ENCODE data around the gene AKAP12.
"Not testable (repeated sequence)": the region's sequence is repeated elsewhere in the genome, so short reads cannot be mapped to it uniquely, and the experiment has no call there.

AKAP12 gene

DNA sequence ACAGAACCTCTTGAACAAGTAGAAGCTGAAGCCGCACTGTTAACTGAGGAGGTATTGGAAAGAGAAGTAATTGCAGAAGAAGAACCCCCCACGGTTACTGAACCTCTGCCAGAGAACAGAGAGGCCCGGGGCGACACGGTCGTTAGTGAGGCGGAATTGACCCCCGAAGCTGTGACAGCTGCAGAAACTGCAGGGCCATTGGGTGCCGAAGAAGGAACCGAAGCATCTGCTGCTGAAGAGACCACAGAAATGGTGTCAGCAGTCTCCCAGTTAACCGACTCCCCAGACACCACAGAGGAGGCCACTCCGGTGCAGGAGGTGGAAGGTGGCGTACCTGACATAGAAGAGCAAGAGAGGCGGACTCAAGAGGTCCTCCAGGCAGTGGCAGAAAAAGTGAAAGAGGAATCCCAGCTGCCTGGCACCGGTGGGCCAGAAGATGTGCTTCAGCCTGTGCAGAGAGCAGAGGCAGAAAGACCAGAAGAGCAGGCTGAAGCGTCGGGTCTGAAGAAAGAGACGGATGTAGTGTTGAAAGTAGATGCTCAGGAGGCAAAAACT, 111.5 kb downstream of the AKAP12 start:
- DNase-seq, result no peak

DNA sequence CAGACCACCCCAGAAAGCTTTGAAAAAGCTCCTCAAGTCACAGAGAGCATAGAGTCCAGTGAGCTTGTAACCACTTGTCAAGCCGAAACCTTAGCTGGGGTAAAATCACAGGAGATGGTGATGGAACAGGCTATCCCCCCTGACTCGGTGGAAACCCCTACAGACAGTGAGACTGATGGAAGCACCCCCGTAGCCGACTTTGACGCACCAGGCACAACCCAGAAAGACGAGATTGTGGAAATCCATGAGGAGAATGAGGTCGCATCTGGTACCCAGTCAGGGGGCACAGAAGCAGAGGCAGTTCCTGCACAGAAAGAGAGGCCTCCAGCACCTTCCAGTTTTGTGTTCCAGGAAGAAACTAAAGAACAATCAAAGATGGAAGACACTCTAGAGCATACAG, 112.0 kb downstream of the AKAP12 start:
- no peak for DNase-seq

DNA sequence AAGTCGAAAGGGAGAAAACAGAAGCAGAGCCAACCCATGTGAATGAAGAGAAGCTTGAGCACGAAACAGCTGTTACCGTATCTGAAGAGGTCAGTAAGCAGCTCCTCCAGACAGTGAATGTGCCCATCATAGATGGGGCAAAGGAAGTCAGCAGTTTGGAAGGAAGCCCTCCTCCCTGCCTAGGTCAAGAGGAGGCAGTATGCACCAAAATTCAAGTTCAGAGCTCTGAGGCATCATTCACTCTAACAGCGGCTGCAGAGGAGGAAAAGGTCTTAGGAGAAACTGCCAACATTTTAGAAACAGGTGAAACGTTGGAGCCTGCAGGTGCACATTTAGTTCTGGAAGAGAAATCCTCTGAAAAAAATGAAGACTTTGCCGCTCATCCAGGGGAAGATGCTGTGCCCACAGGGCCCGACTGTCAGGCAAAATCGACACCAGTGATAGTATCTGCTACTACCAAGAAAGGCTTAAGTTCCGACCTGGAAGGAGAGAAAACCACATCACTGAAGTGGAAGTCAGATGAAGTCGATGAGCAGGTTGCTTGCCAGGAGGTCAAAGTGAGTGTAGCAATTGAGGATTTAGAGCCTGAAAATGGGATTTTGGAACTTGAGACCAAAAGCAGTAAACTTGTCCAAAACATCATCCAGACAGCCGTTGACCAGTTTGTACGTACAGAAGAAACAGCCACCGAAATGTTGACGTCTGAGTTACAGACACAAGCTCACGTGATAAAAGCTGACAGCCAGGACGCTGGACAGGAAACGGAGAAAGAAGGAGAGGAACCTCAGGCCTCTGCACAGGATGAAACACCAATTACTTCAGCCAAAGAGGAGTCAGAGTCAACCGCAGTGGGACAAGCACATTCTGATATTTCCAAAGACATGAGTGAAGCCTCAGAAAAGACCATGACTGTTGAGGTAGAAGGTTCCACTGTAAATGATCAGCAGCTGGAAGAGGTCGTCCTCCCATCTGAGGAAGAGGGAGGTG, 112.9 kb downstream of the AKAP12 start:
- no peak for DNase-seq

DNA sequence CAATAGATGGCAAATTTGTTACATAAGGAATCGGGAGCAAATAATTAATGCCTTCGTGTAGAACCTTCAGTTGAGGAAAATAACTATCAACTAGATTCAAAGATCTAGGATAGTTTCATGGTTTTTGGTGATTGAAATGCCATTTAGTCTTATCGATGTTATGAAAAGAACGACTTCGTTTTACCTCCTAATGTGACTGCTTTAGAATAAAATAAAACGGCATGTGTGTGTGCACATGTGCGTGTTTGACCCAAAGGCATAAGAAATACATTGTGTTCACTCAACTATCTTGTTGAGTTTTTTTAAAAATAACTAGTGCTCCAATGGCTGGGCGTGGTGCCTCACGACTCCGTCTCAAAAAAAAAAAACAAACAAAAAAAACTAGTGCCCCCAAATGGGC, 114.0 kb downstream of the AKAP12 start:
- no peak for DNase-seq

DNA sequence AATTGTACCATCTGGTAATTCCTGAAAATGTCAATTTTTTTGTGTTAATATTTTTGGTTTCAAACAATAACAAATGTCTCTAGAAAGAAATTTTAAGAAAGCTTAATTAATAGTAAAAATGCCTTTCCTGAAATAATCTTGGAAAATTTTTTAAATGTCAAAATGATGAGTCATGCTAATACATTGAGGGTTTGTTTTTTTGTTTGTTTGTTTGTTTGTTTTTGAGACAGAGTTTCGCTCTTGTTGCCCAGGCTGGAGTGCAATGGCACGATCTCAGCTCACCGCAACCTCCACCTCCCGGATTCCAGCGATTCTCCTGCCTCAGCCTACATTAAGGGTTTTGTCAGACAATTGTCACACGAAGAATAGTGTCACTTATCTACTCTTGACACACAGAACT, 117.2 kb downstream of the AKAP12 start:
- DNase-seq, result not testable (repeated sequence)

DNA sequence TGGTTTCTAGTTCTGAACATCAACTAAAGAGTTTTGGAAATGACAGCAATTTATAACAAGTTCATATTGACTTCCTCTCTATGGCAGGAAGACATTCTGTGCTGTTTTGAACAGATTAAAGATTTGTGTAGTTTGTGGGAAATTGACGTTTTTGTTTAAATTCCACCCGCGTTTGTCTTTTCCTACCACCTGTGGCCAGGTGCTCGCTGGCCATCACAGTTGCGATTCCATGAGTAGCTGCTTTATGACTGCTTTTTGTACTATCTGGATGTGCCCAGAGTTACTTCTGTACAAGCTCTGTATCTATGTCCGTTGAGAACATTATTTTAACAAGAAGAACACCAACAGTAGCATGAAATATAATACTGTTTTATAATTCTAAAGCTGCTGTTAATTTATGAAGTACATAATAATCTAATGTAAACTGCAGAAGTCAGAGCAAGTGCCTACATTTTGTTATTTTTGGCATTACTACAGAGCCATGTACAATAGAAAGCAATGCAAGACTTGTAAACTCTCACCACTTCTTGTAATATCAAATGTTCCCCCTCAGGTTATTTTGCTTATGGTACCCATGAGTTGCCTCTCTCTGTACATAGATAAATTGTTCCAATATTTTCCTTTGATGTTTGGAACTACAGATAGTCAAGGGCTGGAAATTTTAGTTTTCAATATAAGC, 118.1 kb downstream of the AKAP12 start:
- no peak for DNase-seq

DNA sequence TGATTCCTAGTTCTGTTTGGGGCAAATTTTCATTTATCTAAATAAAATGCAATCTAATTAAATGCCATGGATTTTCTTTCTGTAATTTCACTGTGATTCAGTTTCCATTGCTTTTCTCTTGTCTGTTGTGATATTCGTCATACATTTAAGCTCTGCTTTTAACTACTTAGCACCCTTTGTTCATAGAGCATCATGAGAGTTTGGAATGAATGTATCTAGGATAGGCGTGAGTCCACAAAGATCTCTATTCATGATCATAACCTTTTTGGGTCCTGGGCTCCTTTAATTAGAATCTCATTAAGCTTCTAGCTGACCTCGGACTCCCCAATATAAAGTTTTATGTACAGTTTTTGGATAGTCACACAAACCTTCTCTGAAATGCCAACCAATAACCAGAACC, 118.7 kb downstream of the AKAP12 start:
- DNase-seq, result no peak

DNA sequence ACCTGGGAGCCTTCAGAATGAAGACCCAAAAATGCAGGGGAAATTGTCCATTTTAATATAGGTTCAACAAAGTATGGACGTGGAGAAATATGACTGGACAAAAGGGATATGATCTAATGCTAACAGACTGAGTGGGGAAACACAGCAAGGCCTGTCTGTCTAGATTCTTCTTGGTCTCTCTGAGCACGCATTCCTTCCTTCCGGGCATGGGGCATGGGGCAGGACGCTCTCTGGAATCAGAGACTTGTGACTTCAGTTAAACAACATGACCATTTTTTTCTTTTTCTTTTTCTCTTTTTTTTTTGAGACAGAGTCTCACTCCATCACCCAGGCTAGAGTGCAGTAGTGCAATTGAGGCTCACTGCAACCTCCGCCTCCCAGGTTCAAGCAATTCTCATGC, 119.7 kb downstream of the AKAP12 start:
- no peak for DNase-seq

DNA sequence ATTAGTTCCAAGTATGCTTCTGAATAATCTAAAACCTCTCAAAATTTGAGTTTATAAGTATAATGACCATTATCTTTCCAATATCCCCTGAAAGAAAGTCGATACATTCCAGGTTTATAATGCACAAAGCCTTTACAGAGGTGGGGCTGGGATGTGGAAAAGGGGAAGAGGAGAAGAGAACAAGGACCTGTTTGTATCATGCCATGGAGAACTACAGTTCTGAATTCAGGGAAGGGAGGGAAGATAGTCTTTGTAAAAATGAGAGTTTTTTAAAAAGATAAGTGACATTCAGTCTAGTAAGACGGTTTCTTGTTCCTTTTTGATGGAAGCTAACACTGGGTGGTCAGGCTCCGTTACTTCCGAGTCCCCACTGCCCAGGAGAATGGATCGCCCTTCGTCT, 125.5 kb downstream of the AKAP12 start:
- no peak for DNase-seq

DNA sequence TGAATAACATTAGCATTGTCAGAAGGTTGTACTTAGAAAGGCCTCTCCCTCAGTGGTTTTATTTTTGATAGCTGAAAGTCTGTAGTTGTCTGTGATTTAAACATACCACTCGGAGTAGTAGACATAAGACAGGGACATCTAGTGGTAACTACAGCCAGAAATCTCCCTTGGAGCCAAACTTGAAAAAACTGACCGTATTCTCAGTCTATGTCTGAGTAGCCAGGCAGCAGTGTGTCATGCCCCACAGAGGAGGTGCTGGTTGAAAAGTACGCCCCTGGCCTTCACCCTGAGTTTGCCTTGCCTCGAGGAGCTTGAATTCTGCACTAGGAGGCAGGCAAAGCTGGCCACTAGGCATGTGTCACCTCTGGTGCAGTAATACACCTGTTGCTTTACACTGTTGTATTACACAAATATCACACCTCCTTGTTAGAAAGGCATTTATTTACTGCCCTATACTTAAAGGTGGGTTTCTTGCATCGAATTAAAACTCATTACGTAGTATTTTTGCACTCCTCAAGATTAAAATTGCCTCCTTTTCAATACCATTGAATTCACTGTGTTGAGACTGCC, 130.8 kb downstream of the AKAP12 start:
- DNase-seq, result no peak

DNA sequence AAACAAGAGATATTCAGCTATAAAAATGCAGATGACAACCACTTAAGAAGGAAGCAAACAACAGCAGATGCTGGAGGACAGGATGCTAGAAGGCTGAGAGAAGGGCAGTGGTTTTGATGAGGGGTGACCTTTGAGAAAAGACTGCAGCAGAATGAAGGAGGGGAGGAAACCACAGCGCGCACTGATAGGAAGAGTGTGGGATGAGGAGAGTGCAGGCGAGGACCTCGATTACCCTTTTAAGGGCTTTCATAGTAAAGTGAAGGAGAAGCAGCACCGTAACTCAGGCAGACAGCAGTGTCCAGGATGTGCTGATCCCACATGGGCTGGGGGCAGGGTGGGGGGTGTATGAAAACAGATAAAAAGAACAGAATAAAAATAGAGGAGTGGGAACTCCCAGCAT, 132.4 kb downstream of the AKAP12 start:
- DNase-seq, result no peak

DNA sequence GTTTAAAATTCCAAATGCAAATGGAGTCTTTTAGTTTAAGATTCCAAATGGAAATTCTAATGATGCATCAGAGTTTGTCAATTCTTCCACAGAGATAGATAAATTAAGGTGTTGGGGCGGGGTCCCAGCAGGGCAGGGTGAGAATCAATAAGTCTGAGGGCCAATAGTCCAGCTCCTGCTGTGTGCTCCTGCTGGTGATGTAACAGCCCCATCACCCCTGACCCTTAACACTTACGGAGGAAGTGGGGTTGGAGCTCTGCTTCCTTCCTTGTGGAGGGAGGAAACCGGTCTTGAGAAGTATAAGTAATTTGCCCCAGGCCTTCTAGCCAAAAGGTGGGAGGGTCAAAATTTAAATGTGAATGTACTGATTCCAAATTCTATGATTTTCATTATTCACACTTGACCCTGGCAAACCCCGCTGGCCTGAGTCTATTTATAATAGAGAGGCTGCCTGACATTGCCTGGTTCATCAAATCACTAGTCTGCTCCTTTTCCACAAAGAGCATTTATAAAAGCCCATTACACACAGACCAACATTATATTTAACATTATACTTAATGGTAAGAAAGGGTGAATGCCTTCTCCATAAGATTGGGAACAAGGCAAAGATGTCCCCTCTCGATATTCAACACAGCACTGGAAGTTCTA, 134.4 kb downstream of the AKAP12 start:
- DNase-seq, result no peak

DNA sequence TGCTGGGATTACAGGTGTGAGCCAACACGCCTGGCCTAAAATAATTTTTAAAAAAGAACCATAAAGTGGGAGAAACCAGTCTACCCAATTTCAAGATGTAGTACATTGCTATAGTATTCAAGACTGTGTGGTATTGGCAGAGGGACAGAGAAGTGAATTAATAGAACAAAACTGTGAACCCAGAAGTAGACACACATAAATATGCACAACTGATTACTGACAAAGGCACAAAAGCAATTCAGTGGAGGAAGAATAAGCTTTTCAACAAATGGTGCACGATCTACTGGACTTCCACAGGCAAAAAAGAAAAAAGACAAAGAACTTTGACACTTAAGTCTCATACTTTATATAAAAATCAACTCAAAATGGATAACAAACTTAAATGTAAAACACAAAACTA, 136.1 kb downstream of the AKAP12 start:
- no peak for DNase-seq

DNA sequence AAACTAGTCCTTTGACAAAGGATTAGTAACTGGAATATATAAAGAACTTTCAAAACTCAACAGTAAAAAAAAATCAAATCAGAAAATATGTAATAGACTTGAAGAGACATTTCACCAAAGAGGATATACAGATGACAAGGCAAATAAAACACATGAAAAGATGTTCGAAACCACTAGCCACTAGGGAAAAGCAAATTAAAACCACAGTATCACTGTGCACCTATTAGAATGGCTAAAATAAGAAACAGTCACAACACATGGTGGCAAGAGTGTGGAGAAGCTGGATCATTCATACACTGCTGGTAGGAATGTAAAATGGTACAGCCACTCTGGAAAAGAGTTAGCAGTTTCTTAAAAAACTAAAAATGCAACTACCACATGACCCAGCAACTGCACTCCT, 136.7 kb downstream of the AKAP12 start:
- DNase-seq, result no peak

DNA sequence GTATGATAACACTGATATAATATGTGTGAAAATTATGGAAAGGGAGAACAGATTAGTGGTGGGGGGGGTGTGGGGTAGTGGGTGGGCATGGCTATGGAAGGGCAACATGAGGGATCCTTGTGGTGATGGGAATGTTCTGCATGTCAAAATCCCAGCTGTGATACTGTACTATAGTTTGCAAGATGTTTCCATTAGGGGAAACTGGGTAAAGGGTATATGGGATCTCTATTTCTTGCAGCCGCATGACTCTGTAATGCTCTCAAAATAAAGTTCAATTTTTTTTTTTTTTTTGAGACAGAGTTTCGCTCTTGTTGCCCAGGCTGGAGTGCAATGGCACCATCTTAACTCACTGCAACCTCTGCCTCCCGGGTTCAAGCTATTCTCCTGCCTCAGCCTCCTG, 137.3 kb downstream of the AKAP12 start:
- no peak for DNase-seq

DNA sequence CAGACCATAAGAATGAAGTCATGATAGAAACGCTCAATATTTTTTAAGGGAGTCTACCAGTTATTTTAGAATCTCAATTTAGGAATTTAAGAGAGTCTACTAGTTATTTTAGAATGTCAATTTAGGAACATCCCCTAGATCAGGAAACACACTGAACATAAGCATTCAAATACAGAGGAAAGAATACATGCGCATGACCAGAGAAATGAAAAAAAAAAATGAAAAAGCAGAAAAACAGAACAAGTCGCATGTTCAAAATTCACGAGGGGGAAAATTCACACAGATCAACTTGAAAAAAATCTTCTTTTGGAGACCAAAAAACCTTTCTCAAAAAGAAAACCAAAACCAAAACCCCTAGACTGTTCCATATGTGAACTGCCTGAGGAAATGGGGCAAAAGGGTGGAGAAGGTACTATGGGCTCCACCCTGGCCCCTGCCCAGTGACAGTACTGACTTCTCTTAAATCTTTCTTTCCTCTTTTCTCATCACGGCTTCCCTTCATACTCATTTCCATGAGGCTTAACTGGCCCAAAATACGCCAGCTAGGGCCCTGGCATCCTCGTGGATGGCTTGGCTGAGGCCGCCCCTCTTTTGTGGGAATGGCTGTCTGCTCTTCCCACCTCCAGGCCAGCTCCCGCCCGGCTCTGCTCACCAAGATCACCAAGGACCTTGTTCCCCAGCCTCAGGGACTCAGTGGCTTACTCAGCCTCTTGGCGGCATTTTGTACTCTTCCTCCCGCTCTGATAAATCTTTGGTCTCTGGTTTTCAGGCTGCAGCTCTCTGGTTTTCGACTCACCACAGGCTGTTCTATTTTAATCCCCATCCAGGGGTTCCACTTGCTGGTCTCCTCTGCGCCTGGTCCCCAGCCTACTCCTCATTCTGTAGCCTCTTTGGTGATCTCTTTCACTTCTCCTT, 140.4 kb downstream of the AKAP12 start:
- no peak for DNase-seq

DNA sequence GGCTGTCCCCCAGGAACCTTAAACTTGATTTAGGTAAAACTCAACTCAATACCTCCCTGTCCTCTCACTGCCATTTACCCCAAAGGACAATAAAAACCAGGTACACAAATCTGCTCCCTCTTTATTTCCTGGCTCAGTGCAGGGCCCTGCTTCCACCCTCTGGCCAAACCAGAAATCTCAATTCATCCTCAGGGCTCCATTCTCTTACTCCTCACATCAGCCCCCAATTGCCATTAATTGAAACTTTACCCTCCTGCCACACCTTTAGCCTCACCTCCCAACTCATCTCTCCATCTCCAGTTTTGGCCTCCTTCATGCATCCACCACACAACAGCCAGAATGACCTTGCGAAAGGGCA, 141.1 kb downstream of the AKAP12 start:
- DNase-seq, result no peak

DNA sequence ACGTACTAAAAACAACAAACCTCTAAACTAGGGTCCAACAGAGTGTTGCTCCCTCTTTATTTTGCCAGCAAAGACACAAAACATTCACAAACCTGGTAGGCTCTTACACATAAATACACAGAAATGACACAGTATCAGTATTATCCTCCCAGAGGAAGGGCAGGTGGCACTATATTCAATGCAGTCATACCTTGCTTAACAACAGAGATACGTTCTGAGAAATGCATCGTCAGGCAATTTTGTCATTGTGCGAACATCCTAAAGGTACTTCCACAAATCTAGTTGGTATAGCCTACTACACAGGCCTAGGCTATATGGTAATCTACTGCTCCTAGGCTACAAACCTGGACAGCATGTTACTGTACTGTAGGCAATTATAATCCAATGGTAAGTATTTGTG, 142.0 kb downstream of the AKAP12 start:
- DNase-seq, result no peak

DNA sequence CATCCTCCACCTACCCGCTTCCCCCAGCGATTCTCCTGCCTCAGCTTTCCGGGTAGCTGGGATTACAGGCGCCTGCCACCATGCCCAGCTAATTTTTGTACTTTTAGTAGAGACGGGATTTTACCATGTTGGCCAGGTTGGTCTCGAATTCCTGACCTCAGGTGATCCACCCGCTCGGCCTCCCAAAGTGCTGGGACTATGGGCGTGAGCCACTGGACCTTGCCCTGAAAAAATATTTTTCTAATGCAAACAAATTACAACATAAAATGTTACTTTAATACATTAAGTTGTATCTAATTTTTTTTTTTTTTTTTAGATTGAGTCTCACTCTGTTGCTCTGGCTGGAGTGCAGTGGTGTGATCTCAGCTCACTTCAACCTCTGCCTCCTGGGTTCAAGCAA, 142.9 kb downstream of the AKAP12 start:
- DNase-seq, result not testable (repeated sequence)

DNA sequence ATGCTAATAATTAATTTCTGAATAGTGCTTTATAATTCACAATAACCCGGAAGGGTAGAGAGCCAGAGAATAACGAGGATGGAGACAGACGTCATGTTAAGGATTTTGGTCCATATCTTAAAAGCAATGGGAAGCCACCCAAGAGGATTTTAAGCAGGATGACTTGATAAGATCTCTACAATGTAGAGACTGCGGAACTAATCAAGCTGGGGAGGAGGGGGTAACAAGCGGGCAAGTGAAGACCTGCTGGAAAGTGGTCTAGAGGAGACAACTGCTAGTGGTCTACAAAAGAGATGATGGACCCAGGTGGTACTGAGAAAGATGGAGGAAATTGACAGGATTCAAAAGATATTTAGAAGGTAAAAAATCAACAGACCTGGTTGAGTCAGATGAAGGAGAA, 144.4 kb downstream of the AKAP12 start:
- DNase-seq, result no peak

DNA sequence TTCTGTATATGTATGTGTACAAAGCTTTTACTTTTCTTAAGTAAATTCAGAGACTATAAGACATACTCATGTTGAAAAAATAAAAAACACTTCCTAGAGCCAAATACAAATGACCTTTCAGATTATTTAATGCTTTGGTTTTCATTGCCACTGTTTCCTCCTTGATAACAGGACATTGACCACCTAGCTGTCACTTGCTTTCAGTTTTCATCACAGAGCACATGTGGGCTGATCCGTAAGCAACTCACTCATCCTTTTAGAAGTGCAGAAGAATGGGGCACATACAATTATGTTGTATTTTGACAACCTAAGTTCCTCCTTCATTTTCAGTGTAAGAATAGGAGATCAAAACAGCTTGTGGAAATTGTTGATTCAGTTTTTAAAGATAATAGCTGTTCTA, 145.4 kb downstream of the AKAP12 start:
- DNase-seq, result no peak

All from NCI-H2081 (cell line).